BLaER1 treated with 17β-estradiol and CSF1 and Interleukin-3, amounts not matched to agents 10 nM and 100 nM (cell line): ENCODE measurements around the gene TMEFF2.
A peak's percentile ranks its signal among the peaks of the same experiment; 100 is the strongest.

ENCODE experiments used
- H3K27ac ChIP-seq, 11 experiments: shearing (Covaris generic); formaldehyde crosslinking; 2 replicates each; pipeline ENCODE4 v1.8.1; 2022
- H3K27me3 ChIP-seq, 11 experiments: shearing (Covaris generic); formaldehyde crosslinking; 2 replicates each; pipeline ENCODE4 v1.8.1; 2022
- H3K36me3 ChIP-seq, 11 experiments: shearing (Covaris generic); formaldehyde crosslinking; 2 replicates each; pipeline ENCODE4 v1.8.1; 2022
- H3K4me1 ChIP-seq, 10 experiments: shearing (Covaris generic); formaldehyde crosslinking; 2 replicates each; pipeline ENCODE4 v1.8.1; 2022
- H3K4me2 ChIP-seq, 11 experiments: shearing (Covaris generic); formaldehyde crosslinking; 2 replicates each; pipeline ENCODE4 v1.8.1; 2022
- H3K4me3 ChIP-seq, 10 experiments: shearing (Covaris generic); formaldehyde crosslinking; 2 replicates each; pipeline ENCODE4 v1.8.1; 2022
- H3K9ac ChIP-seq, 11 experiments: shearing (Covaris generic); formaldehyde crosslinking; 2 replicates each; pipeline ENCODE4 v1.8.1; 2022
- H3K9me3 ChIP-seq, 11 experiments: shearing (Covaris generic); formaldehyde crosslinking; replicated peaks in 1 of 11; 2 replicates each; pipeline ENCODE4 v1.8.1; 2022
- H4K20me1 ChIP-seq, 11 experiments: shearing (Covaris generic); formaldehyde crosslinking; 2 replicates each; pipeline ENCODE4 v1.8.1; 2022
- Cebpa-rat ChIP-seq, 11 experiments: shearing (Covaris generic); IDR thresholded peaks; 2 replicates each; pipeline ENCODE4 v1.8.1; 2022

Gene TMEFF2

GRCh38 chr2:191961556-191961955, 233.2 kb downstream of the TMEFF2 start:
- TF ChIP-seq Cebpa-rat (IDR thresholded peaks at IDR 0.05) = no peak
- H3K4me3 ChIP-seq = no peak overlapping the region
- no peak overlapping the region for H3K9ac ChIP-seq
- no peaks in the 10 kb centered on the region for H3K27me3 ChIP-seq
- H3K9me3 ChIP-seq = no peaks in the 10 kb centered on the region
- H3K4me1 ChIP-seq = peaks cover 0 to 6% (median 0%) of the 10 kb centered on the region in 10 experiments; a peak in 1 of 20 replicates
- no peaks in the 10 kb centered on the region for H3K36me3 ChIP-seq
- H3K27ac ChIP-seq = no peak overlapping the region
- no peak overlapping the region for H3K4me2 ChIP-seq
- H4K20me1 ChIP-seq = no peaks in the 10 kb centered on the region

- H3K27me3 ChIP-seq = no peaks in the 10 kb centered on the region
- no peak overlapping the region for H3K27ac ChIP-seq
- no peaks in the 10 kb centered on the region for H3K36me3 ChIP-seq
- H3K9me3 ChIP-seq = no peaks in the 10 kb centered on the region
- no peak overlapping the region for H3K9ac ChIP-seq
- TF ChIP-seq Cebpa-rat (IDR thresholded peaks at IDR 0.05) = no peak
- no peaks in the 10 kb centered on the region for H3K4me1 ChIP-seq
- H4K20me1 ChIP-seq = no peaks in the 10 kb centered on the region
- H3K4me3 ChIP-seq = no peak overlapping the region
- no peak overlapping the region for H3K4me2 ChIP-seq
Observed at GRCh38 chr2:191959209-191959608, 235.5 kb downstream of the TMEFF2 start.

GRCh38 chr2:191957996-191958860, 236.5 kb downstream of the TMEFF2 start:
- Histone ChIP-seq H3K4me1 (no peaks in the 10 kb centered on the region), H4K20me1 (no peaks in the 10 kb centered on the region), H3K36me3 (no peaks in the 10 kb centered on the region), H3K9me3 (no peaks in the 10 kb centered on the region), H3K4me3 (no peak overlapping the region), H3K27me3 (no peaks in the 10 kb centered on the region), H3K27ac (no peak overlapping the region), H3K4me2 (no peak overlapping the region), H3K9ac (no peak overlapping the region)
- no peak for TF ChIP-seq Cebpa-rat (IDR thresholded peaks at IDR 0.05)

GRCh38 chr2:191954451-191954850, 240.3 kb downstream of the TMEFF2 start:
- Histone ChIP-seq H3K9me3 (no peaks in the 10 kb centered on the region), H3K36me3 (no peaks in the 10 kb centered on the region), H3K4me1 (peaks cover 0 to 4% (median 0%) of the 10 kb centered on the region in 10 experiments; a peak in 1 of 20 replicates), H3K27ac (no peak overlapping the region), H3K9ac (no peak overlapping the region), H3K4me2 (no peak overlapping the region), H3K4me3 (no peak overlapping the region), H3K27me3 (no peaks in the 10 kb centered on the region), H4K20me1 (no peaks in the 10 kb centered on the region)
- no peak for TF ChIP-seq Cebpa-rat (IDR thresholded peaks at IDR 0.05)

GRCh38 chr2:191952515-191953270, 242.0 kb downstream of the TMEFF2 start:
- H3K27ac ChIP-seq = no peak overlapping the region
- no peaks in the 10 kb centered on the region for H3K36me3 ChIP-seq
- no peaks in the 10 kb centered on the region for H3K9me3 ChIP-seq
- no peak overlapping the region for H3K4me2 ChIP-seq
- H3K4me1 ChIP-seq = peaks cover 0 to 4% (median 0%) of the 10 kb centered on the region in 10 experiments; a peak in 1 of 20 replicates
- no peak overlapping the region for H3K4me3 ChIP-seq
- no peak overlapping the region for H3K9ac ChIP-seq
- TF ChIP-seq Cebpa-rat (IDR thresholded peaks at IDR 0.05) = peak in 5 of 11 experiments; percentile 17 to 59 (median 35); a peak in 4 of 22 replicates
- no peaks in the 10 kb centered on the region for H4K20me1 ChIP-seq
- no peaks in the 10 kb centered on the region for H3K27me3 ChIP-seq

GRCh38 chr2:191951832-191952231, 242.9 kb downstream of the TMEFF2 start:
- no peaks in the 10 kb centered on the region for H4K20me1 ChIP-seq
- H3K4me2 ChIP-seq = no peak overlapping the region
- no peaks in the 10 kb centered on the region for H3K36me3 ChIP-seq
- TF ChIP-seq Cebpa-rat (IDR thresholded peaks at IDR 0.05) = no peak
- H3K9ac ChIP-seq = no peak overlapping the region
- peaks cover 0 to 4% (median 0%) of the 10 kb centered on the region in 10 experiments; a peak in 1 of 20 replicates for H3K4me1 ChIP-seq
- no peaks in the 10 kb centered on the region for H3K27me3 ChIP-seq
- no peaks in the 10 kb centered on the region for H3K9me3 ChIP-seq
- H3K27ac ChIP-seq = no peak overlapping the region
- no peak overlapping the region for H3K4me3 ChIP-seq

- no peak overlapping the region for H3K4me2 ChIP-seq
- no peaks in the 10 kb centered on the region for H3K27me3 ChIP-seq
- no peak overlapping the region for H3K9ac ChIP-seq
- TF ChIP-seq Cebpa-rat (IDR thresholded peaks at IDR 0.05) = no peak
- no peaks in the 10 kb centered on the region for H4K20me1 ChIP-seq
- H3K9me3 ChIP-seq = no peaks in the 10 kb centered on the region
- no peaks in the 10 kb centered on the region for H3K36me3 ChIP-seq
- H3K4me3 ChIP-seq = no peak overlapping the region
- peaks cover 0 to 4% (median 0%) of the 10 kb centered on the region in 10 experiments; a peak in 1 of 20 replicates for H3K4me1 ChIP-seq
- no peak overlapping the region for H3K27ac ChIP-seq
Observed at GRCh38 chr2:191951376-191951775, 243.4 kb downstream of the TMEFF2 start.

- Histone ChIP-seq H3K9ac (no peak overlapping the region), H4K20me1 (no peaks in the 10 kb centered on the region), H3K36me3 (no peaks in the 10 kb centered on the region), H3K27me3 (no peaks in the 10 kb centered on the region), H3K27ac (peak overlapping the region in 1 of 11 experiments; percentile 28; a peak in 2 of 22 replicates), H3K4me3 (no peak overlapping the region), H3K4me2 (no peak overlapping the region), H3K4me1 (peaks cover 0 to 4% (median 0%) of the 10 kb centered on the region in 10 experiments; a peak in 1 of 20 replicates), H3K9me3 (no peaks in the 10 kb centered on the region)
- TF ChIP-seq Cebpa-rat (IDR thresholded peaks at IDR 0.05) = no peak
Observed at GRCh38 chr2:191950132-191950874, 244.4 kb downstream of the TMEFF2 start.

GRCh38 chr2:191947235-191947634, 247.5 kb downstream of the TMEFF2 start:
- no peak for TF ChIP-seq Cebpa-rat (IDR thresholded peaks at IDR 0.05)
- Histone ChIP-seq H3K27me3 (no peaks in the 10 kb centered on the region), H3K36me3 (no peaks in the 10 kb centered on the region), H3K4me1 (peaks cover 0 to 4% (median 0%) of the 10 kb centered on the region in 10 experiments; a peak in 1 of 20 replicates), H4K20me1 (no peaks in the 10 kb centered on the region), H3K4me2 (no peak overlapping the region), H3K9me3 (no peaks in the 10 kb centered on the region), H3K9ac (no peak overlapping the region), H3K27ac (no peak overlapping the region), H3K4me3 (no peak overlapping the region)
